BE2C (cell line): ENCODE data around the gene NHERF1.
A peak's percentile ranks its signal among the peaks of the same experiment; 100 is the strongest.

Source experiments
- DNase-seq: peaks from one replicate; pipeline ENCODE4 v3.0.0-alpha.2; 2020
- H3K27me3 ChIP-seq: fragments of 250-450 bp; sonication (Bioruptor Pico); 2 replicates; pipeline ENCODE4 v1.5.1; 2020; ENCODE audit warnings: mild to moderate bottlenecking
- H3K36me3 ChIP-seq: fragments of 250-450 bp; sonication (Bioruptor Pico); 2 replicates; pipeline ENCODE4 v1.5.1; 2020; ENCODE audit warnings: mild to moderate bottlenecking
- H3K4me1 ChIP-seq: fragments of 250-450 bp; sonication (Bioruptor Pico); 2 replicates; pipeline ENCODE4 v1.5.1; 2020
- H3K4me3 ChIP-seq: 2 replicates; pipeline ENCODE4 v1.5.1; 2011; ENCODE audit warnings: low read depth, low read length
- H3K9me3 ChIP-seq: fragments of 250-450 bp; sonication (Bioruptor Pico); 2 replicates; pipeline ENCODE4 v1.5.1; 2020
- CTCF ChIP-seq: IDR thresholded peaks from 2 replicates; pipeline ENCODE4 v1.5.1; 2012; ENCODE audit warnings: mild to moderate bottlenecking, low read depth, low read length

Gene NHERF1

GRCh38 chr17:74755533-74755932, 7.1 kb downstream of the NHERF1 start:
- no peaks in the 10 kb centered on the region for H3K9me3 ChIP-seq
- no peak for DNase-seq
- no peak for TF ChIP-seq CTCF
- no peaks in the 10 kb centered on the region for H3K27me3 ChIP-seq
- no peaks in the 10 kb centered on the region for H3K36me3 ChIP-seq
- no peak overlapping the region for H3K4me3 ChIP-seq
- H3K4me1 ChIP-seq = peaks cover 32% of the 10 kb centered on the region

DNA sequence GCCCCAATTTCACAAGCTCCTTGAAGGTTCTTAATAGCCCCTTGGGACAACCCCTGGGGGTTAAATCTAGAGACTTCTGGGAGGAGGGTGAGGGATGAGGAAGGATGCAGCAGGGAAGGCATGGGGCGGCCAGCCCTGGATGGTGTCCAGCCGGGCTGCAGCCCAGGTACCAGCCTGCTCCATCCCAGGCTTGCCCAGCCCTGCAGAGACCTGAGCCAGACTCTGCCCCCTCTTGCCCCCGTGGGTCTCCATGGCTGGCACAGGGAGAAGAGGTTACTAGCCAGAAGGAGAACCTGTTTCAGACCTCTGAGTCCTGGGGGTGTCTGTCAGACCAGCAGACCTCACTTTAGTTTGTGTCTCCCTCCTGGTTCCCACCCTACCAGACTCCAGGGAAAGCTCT, 8.5 kb downstream of the NHERF1 start:
- Histone ChIP-seq H3K27me3 (no peaks in the 10 kb centered on the region), H3K4me1 (peaks cover 44% of the 10 kb centered on the region), H3K9me3 (no peaks in the 10 kb centered on the region), H3K36me3 (no peaks in the 10 kb centered on the region), H3K4me3 (no peak overlapping the region)
- no peak for TF ChIP-seq CTCF
- no peak for DNase-seq

DNA sequence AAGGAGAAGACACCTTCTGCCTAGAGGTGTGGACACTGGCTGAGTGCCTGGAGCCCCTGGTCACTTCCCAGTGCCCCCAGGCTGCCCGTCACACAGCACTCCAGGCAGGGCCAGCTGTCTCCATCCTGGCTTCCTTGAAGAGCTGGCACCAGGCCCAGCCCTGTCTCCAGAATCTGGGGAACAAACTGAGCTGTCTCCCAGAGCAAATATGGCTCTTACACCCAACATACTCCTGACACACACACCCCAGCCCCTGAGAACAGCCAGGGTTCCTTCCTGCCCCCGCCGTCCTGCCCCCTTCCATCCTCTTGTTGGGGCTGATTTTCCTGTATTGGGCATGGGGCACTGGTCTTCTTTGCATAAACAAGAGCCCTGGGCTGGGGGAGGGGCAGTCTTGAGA, 9.1 kb downstream of the NHERF1 start:
- Histone ChIP-seq H3K27me3 (no peaks in the 10 kb centered on the region), H3K4me1 (peaks cover 44% of the 10 kb centered on the region), H3K9me3 (no peaks in the 10 kb centered on the region), H3K36me3 (no peaks in the 10 kb centered on the region), H3K4me3 (no peak overlapping the region)
- DNase-seq = peak; percentile 53
- TF ChIP-seq CTCF = no peak

DNA sequence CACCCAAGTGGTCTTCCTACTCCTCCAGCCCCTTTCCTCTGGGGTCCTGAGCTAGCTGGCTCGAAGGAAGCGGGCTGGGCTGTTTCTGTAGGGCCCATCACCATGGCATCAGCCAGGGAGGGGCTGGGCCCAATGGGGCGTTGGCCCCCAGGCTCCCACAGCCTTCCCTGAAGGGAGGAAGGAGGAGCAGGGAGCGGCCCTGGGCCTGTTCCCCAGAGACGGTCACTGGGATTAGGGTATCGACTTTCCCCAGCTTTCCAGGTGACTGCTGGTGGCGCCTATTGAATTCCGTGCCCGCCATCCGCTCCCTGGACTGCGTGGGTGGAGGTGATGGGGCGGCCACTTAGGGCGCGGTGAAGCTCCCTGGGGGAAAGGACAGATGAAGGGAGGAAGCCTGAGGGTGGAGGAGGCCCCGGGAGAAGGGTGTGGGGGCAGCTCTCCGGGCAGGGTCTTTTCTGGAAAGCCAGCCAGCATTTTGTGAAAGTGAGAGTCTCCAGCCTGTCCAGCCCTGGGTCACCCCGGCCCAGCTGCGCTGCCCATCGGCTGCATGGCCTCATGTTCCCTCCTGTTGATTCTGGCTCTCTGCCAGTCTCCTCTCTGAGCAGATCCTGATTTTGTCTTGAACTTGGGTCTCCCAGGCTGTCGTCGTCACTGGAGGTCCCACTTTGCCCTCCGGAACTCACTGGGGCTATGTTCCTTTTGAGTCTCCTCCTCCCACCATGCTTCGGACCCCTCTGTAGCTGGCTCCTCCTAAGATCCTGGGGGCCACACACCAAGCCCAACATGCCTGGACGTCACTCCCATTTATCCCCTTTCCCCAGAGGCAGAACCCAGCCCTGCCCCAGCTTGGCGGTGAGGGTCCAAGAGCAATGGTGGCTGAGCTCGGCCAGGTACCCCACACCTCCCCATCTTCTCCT, 9.8 kb downstream of the NHERF1 start:
- TF ChIP-seq CTCF = no peak
- H3K4me1 ChIP-seq = peaks cover 44% of the 10 kb centered on the region
- H3K4me3 ChIP-seq = peak overlapping the region; percentile 26
- no peaks in the 10 kb centered on the region for H3K9me3 ChIP-seq
- peak; percentile 51 for DNase-seq
- H3K36me3 ChIP-seq = no peaks in the 10 kb centered on the region
- H3K27me3 ChIP-seq = no peaks in the 10 kb centered on the region

DNA sequence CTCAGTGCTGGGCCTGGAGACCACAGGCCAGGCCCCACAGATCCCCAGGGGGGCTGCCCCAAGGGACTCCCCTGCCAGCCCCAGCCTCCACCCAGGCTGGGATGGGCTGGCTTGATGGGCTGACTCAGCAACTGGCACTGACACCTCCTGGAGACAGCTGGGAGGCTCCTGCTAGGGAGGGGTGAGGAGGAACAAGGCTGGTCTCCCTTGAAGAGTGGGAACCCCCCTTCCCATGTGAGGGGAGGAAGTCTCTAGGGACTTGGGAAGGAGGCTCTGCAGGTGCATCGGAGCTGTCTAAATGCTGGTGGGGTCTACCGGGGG, 10.4 kb downstream of the NHERF1 start:
- Histone ChIP-seq H3K9me3 (no peaks in the 10 kb centered on the region), H3K4me3 (no peak overlapping the region), H3K4me1 (peaks cover 44% of the 10 kb centered on the region), H3K36me3 (no peaks in the 10 kb centered on the region), H3K27me3 (no peaks in the 10 kb centered on the region)
- no peak for TF ChIP-seq CTCF
- DNase-seq = peak; percentile 46

DNA sequence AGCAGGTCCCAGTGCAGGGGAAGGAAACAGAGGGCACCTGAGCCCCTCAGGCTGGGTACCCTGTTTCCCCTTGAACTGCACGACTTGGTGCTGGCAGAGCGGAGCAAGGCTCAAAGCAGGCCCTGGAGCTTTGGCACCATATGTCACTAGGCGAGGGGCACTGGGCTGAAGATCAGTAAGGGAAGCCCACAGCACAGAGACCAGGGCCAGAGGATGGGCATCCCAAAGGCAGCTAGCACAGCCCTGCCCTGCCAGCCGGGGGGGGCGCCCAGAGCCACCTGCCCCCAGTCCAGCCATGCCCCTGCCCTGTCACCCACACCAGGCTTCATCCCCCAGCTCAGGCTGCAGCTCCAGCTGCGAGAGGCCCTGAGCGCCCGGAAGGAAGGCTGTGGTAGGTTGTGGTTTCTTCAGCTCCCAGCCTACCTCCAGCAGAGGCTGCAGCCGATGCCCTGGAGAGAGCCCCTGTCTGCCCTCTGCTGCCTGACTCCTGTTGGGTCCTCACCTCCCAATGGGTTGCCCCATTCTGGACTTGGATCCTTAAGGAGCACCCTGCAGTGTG, 10.9 kb downstream of the NHERF1 start:
- TF ChIP-seq CTCF = peak; percentile 2; the same call in 1 of the 2 replicates
- DNase-seq = no peak
- Histone ChIP-seq H3K36me3 (no peaks in the 10 kb centered on the region), H3K9me3 (no peaks in the 10 kb centered on the region), H3K4me1 (peaks cover 44% of the 10 kb centered on the region), H3K27me3 (no peaks in the 10 kb centered on the region), H3K4me3 (no peak overlapping the region)
